GM18868 (cell line): ENCODE data around the gene CHCHD4.
"Not testable (repeated sequence)": the region's sequence is repeated elsewhere in the genome, so short reads cannot be mapped to it uniquely, and the experiment has no call there.

ENCODE experiments used
- ATAC-seq: cut with Tn5 transposase; IDR thresholded peaks from one replicate; pipeline ENCODE4 v1.9.1; 2021; ENCODE audit warnings: mild to moderate bottlenecking, moderate library complexity; ENCODE audit not compliant: unreplicated experiment

The CHCHD4 gene

GRCh38 chr3:14077310-14077709 is 47.4 kb downstream of the CHCHD4 start:
- ATAC-seq = no peak

GRCh38 chr3:14075233-14075632 is 49.4 kb downstream of the CHCHD4 start:
- ATAC-seq = not testable (repeated sequence)

- no peak for ATAC-seq
Observed at GRCh38 chr3:14064910-14065309, 59.8 kb downstream of the CHCHD4 start.

- no peak for ATAC-seq
Observed at GRCh38 chr3:14063152-14063551, 61.5 kb downstream of the CHCHD4 start.
